GM12878 (cell line): ENCODE measurements around the gene CSRP3. TPM values are rescaled to one million over a fixed set of nuclear protein-coding genes. Genes with fewer than 3 reads are reported as not detected.

Source experiments
- BHLHE40 ChIP-seq, 2 experiments: fragments of 450-650 bp in 1 of 2; IDR thresholded peaks; 2 replicates each; pipeline ENCODE4 v1.6.1; 2011 to 2017; ENCODE audit warnings: low read depth in 2 of 2, borderline replicate concordance in 1 of 2, improper control_type of control experiment in 1 of 2, low read length in 1 of 2, mild to moderate bottlenecking in 1 of 2
- CHD1 ChIP-seq: IDR thresholded peaks from 2 replicates; pipeline ENCODE4 v1.6.1; 2012; ENCODE audit warnings: low read depth, low read length, improper control_type of control experiment
- CHD2 ChIP-seq: IDR thresholded peaks from 2 replicates; pipeline ENCODE4 v1.6.1; 2011; ENCODE audit warnings: low read depth, low read length, improper control_type of control experiment, borderline replicate concordance
- CREB1 ChIP-seq: IDR thresholded peaks from 2 replicates; pipeline ENCODE4 v1.6.1; 2012; ENCODE audit warnings: low read depth, mild to moderate bottlenecking, inconsistent platforms
- CUX1 ChIP-seq: IDR thresholded peaks from 2 replicates; pipeline ENCODE4 v1.6.1; 2012; ENCODE audit warnings: improper control_type of control experiment, low read depth, low read length; ENCODE audit not compliant: insufficient replicate concordance
- FOXM1 ChIP-seq: IDR thresholded peaks from 2 replicates; pipeline ENCODE4 v1.6.1; 2012; ENCODE audit warnings: low read depth, mild to moderate bottlenecking, inconsistent platforms, low read length, moderate library complexity
- IRF3 ChIP-seq: fragments of 450-650 bp; IDR thresholded peaks from 2 replicates; pipeline ENCODE4 v1.6.1; 2014; ENCODE audit warnings: mild to moderate bottlenecking
- NFYB ChIP-seq: IDR thresholded peaks from 2 replicates; pipeline ENCODE4 v1.6.1; 2011; ENCODE audit warnings: low read depth, mild to moderate bottlenecking, low read length, improper control_type of control experiment, moderate library complexity; ENCODE audit not compliant: insufficient read depth
- NR2C1 ChIP-seq: fragments of 450-650 bp; IDR thresholded peaks from 2 replicates; pipeline ENCODE4 v1.6.1; 2017; ENCODE audit warnings: antibody characterized with exemption, mild to moderate bottlenecking, moderate library complexity
- RCOR1 ChIP-seq: conservative IDR thresholded peaks from 2 replicates; pipeline ENCODE4 v1.6.1; 2012; ENCODE audit warnings: low read depth, low read length, improper control_type of control experiment
- TARDBP ChIP-seq: IDR thresholded peaks from 2 replicates; pipeline ENCODE4 v1.6.1; 2016; ENCODE audit warnings: borderline replicate concordance
- TCF3 ChIP-seq: IDR thresholded peaks from 2 replicates; pipeline ENCODE4 v1.6.1; 2012; ENCODE audit warnings: low read depth, mild to moderate bottlenecking, low read length, borderline replicate concordance; ENCODE audit not compliant: insufficient read depth
- YY1 ChIP-seq: IDR thresholded peaks from 2 replicates; pipeline ENCODE4 v1.6.1; 2011; ENCODE audit warnings: low read depth, mild to moderate bottlenecking, low read length
- ZBTB40 ChIP-seq: fragments of 450-650 bp; IDR thresholded peaks from 2 replicates; pipeline ENCODE4 v1.6.1; 2016; ENCODE audit warnings: mild to moderate bottlenecking, moderate library complexity, borderline replicate concordance
- ZNF384 ChIP-seq: IDR thresholded peaks from 2 replicates; pipeline ENCODE4 v1.6.1; 2012; ENCODE audit warnings: low read depth, mild to moderate bottlenecking, low read length, improper control_type of control experiment, borderline replicate concordance
- polyA plus RNA-seq, 11 experiments: library from polyadenylated mRNA; depleted of rRNA in 4 of 11; unstranded in 6 of 11; stranded (reverse) in 5 of 11; fragments of >200 nt; fragmentation: Nextera tagmentation in 4 of 11; fragmentation: Illumina TruSeq in 1 of 11; extraction: Ambion mirVana in 4 of 11; extraction: Trizol in 1 of 11; gene quantifications; 1 replicate in 1 of 11; 2 replicates in 10 of 11; pipeline versions ENCODE4 v1.2.1 to v1.2.3, GENCODE V29; 2011 to 2016; ENCODE audit warnings: inconsistent platforms in 2 of 11, missing spikeins in 2 of 11, low read depth in 1 of 11
- total RNA-seq, 4 experiments: library from RNA; depleted of rRNA in 3 of 4; stranded (reverse); fragments of >200 nt in 3 of 4; fragmentation: Illumina TruSeq in 1 of 4; extraction: Trizol in 1 of 4; gene quantifications; 2 replicates each; pipeline versions ENCODE4 v1.2.1 to v1.2.3, GENCODE V29; 2013 to 2021
- TF ChIP-seq, protein P1 (sequence below): IDR thresholded peaks from 2 replicates; pipeline ENCODE4 v1.6.1; 2012; ENCODE audit warnings: low read depth, low read length, improper control_type of control experiment

The CSRP3 gene
- total and polyA plus RNA-seq, 10 of the 15 experiments (the other 5 are each of a cell fraction or from before 2014, with no cell fraction given), result not detected

DNA sequence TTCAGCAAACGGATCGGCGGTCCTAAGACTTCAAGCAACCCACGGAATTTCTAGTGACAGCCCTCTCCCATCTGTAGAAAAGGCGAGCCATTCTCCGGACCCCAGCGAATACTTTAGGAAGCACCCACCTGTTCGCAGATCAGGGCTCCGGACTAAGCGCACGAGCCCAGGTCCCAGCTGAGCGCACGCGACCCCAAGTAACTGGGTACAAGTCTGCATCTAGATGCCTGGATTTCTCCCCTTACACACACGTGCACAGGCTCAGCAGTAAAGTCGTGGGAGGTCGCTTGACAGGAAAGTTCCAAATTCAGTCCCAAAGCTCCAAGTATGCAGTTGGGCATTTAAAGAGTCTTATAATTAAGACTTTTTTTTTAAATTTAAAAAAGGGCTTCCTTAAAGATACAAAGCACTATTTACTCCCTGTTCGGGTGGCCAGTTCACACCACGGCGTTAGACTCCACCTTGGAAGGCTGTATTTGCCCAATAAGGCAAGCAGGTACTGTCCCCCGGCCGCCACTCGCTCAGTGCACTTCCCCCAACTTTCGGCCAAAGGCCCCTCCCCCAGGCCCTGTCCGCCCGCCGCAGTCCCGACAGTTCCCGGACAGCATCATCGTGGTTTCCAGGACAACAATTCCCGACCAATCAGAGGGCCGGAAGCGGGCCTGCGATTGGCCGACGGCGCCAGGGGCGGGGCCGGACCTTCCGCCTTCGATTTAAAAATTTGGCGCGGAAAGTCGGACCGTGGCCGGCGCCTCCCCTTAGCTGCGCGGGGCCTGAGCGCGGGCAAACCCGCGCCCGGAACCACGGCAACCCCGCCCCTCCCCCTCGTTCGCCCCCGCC, 38.9 kb upstream of the CSRP3 start, which contains the start of gene E2F8 (continued):
- TF ChIP-seq CHD2, result peak; percentile 95
- peak; percentile 80; the same call in 1 of the 2 replicates for TF ChIP-seq ZBTB40
- 0 out of 2 replicates have a peak, but pooled peaks have one; percentile 8 for TF ChIP-seq TCF3
- peak; percentile 68 for TF ChIP-seq NFYB
- TF ChIP-seq BHLHE40 (IDR thresholded peaks at IDR 0.05; ENCODE audit: borderline replicate concordance in 1 of 2, low read depth in 2 of 2, low read length in 1 of 2), result peak; percentile 83 to 91
- no peak for TF ChIP-seq TARDBP
- no peak for TF ChIP-seq RCOR1
- TF ChIP-seq CUX1, result no peak
- no peak; the same call in 1 of the 2 replicates for TF ChIP-seq ZNF384
- peak; percentile 61; the same call in 1 of the 2 replicates for TF ChIP-seq CREB1
- 0 out of 2 replicates have a peak, but pooled peaks have one; percentile 6 for TF ChIP-seq YY1
- TF ChIP-seq FOXM1, result 0 out of 2 replicates have a peak, but pooled peaks have one; percentile 53
- TF ChIP-seq CHD1, result 0 out of 2 replicates have a peak, but pooled peaks have one; percentile 35
- no peak for TF ChIP-seq NR2C1
- peak; percentile 53; the same call in 1 of the 2 replicates for TF ChIP-seq IRF3
- TF ChIP-seq, protein P1, sequence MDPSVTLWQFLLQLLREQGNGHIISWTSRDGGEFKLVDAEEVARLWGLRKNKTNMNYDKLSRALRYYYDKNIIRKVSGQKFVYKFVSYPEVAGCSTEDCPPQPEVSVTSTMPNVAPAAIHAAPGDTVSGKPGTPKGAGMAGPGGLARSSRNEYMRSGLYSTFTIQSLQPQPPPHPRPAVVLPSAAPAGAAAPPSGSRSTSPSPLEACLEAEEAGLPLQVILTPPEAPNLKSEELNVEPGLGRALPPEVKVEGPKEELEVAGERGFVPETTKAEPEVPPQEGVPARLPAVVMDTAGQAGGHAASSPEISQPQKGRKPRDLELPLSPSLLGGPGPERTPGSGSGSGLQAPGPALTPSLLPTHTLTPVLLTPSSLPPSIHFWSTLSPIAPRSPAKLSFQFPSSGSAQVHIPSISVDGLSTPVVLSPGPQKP, result peak; percentile 21; the same call in 1 of the 2 replicates
